MM.1S (cell line): Measurements from ENCODE around the gene SPTBN2.

Experiments used
- DNase-seq: peaks from one replicate; pipeline ENCODE4 v3.0.0-alpha.2; 2015
- H2AFZ ChIP-seq: fragments of 300-600 bp; sonication (generic); 2 replicates; pipeline ENCODE4 v1.6.0; 2016; ENCODE audit warnings: antibody characterized with exemption, low read length
- H3F3A ChIP-seq: fragments of 300-600 bp; sonication (generic); 2 replicates; pipeline ENCODE4 v1.6.1; 2016; ENCODE audit warnings: mild to moderate bottlenecking, antibody characterized with exemption, low read length, moderate library complexity, mixed read lengths; ENCODE audit not compliant: insufficient read depth
- H3K27ac ChIP-seq: fragments of 300-600 bp; sonication (generic); 2 replicates; pipeline ENCODE4 v1.5.1; 2016; ENCODE audit warnings: mild to moderate bottlenecking, low read length
- H3K27me3 ChIP-seq: fragments of 300-600 bp; sonication (generic); replicated peaks from 2 replicates; pipeline ENCODE4 v1.6.0; 2016; ENCODE audit warnings: low read length; ENCODE audit not compliant: insufficient read depth
- H3K36me3 ChIP-seq: fragments of 300-600 bp; sonication (generic); replicated peaks from 2 replicates; pipeline ENCODE4 v1.6.1; 2016; ENCODE audit warnings: mild to moderate bottlenecking, low read length, mixed read lengths; ENCODE audit not compliant: insufficient read depth
- H3K4me1 ChIP-seq: fragments of 300-600 bp; sonication (generic); 2 replicates; pipeline ENCODE4 v1.6.1; 2016; ENCODE audit warnings: low read length, mixed read lengths
- H3K4me2 ChIP-seq: fragments of 300-600 bp; sonication (generic); 2 replicates; pipeline ENCODE4 v1.6.0; 2016; ENCODE audit warnings: low read depth, low read length
- H3K4me3 ChIP-seq: fragments of 300-600 bp; sonication (generic); 2 replicates; pipeline ENCODE4 v1.5.1; 2016; ENCODE audit warnings: low read length, mixed read lengths
- H3K79me2 ChIP-seq: fragments of 300-600 bp; sonication (generic); 2 replicates; pipeline ENCODE4 v1.6.1; 2016; ENCODE audit warnings: mixed run types, low read length, mixed read lengths
- H3K9ac ChIP-seq: fragments of 300-600 bp; sonication (generic); 2 replicates; pipeline ENCODE4 v1.6.1; 2016; ENCODE audit warnings: low read length, mixed read lengths
- H3K9me2 ChIP-seq: fragments of 300-600 bp; sonication (generic); replicated peaks from 2 replicates; pipeline ENCODE4 v1.6.1; 2016; ENCODE audit warnings: mild to moderate bottlenecking, low read length, mixed read lengths; ENCODE audit not compliant: insufficient read depth
- H3K9me3 ChIP-seq: fragments of 300-600 bp; sonication (generic); replicated peaks from 2 replicates; pipeline ENCODE4 v1.6.1; 2016; ENCODE audit warnings: mild to moderate bottlenecking, low read length, mixed read lengths; ENCODE audit not compliant: insufficient read depth
- H4K20me1 ChIP-seq: fragments of 300-600 bp; sonication (generic); 2 replicates; pipeline ENCODE4 v1.6.1; 2016; ENCODE audit warnings: mild to moderate bottlenecking, low read length, moderate library complexity, mixed read lengths; ENCODE audit not compliant: insufficient read depth
- CTCF ChIP-seq: fragments of 300-600 bp; sonication (generic); IDR thresholded peaks from 2 replicates; pipeline ENCODE4 v1.5.1; 2016; ENCODE audit warnings: antibody characterized with exemption, low read length, mixed read lengths
- EZH2 ChIP-seq: fragments of 300-600 bp; sonication (generic); optimal IDR thresholded peaks from 2 replicates; pipeline ENCODE3; 2017; ENCODE audit warnings: low read depth, mild to moderate bottlenecking, antibody characterized with exemption, low read length, mixed read lengths
- EZH2phosphoT487 ChIP-seq: fragments of 300-600 bp; sonication (generic); IDR thresholded peaks from 2 replicates; pipeline ENCODE4 v1.6.1; 2018; ENCODE audit warnings: antibody characterized with exemption, low read length

Gene SPTBN2

GRCh38 chr11:66700337-66700736 lies 28.7 kb downstream of the SPTBN2 start:
- DNase-seq, result no peak
- no peaks in the 10 kb centered on the region for H3K4me1 ChIP-seq
- no peaks in the 10 kb centered on the region for H3K27me3 ChIP-seq
- no peaks in the 10 kb centered on the region for H3K9me2 ChIP-seq
- H3K4me3 ChIP-seq, result no peak overlapping the region
- no peaks in the 10 kb centered on the region for H3K36me3 ChIP-seq
- TF ChIP-seq CTCF, result no peak
- TF ChIP-seq EZH2, result no peak
- TF ChIP-seq EZH2phosphoT487, result no peak
- no peak overlapping the region for H3K27ac ChIP-seq
- H3K79me2 ChIP-seq, result no peaks in the 10 kb centered on the region
- no peak overlapping the region for H3K9ac ChIP-seq
- no peaks in the 10 kb centered on the region for H4K20me1 ChIP-seq
- no peak overlapping the region for H3K4me2 ChIP-seq
- no peaks in the 10 kb centered on the region for H3F3A ChIP-seq
- no peak overlapping the region for H2AFZ ChIP-seq
- no peaks in the 10 kb centered on the region for H3K9me3 ChIP-seq

- Histone ChIP-seq H3K27me3 (no peaks in the 10 kb centered on the region), H3K79me2 (no peaks in the 10 kb centered on the region), H3K4me3 (no peak overlapping the region), H4K20me1 (no peaks in the 10 kb centered on the region), H3K4me1 (no peaks in the 10 kb centered on the region), H3K4me2 (no peak overlapping the region), H3K9me3 (no peaks in the 10 kb centered on the region), H3K9ac (no peak overlapping the region), H3K9me2 (no peaks in the 10 kb centered on the region), H3K27ac (no peak overlapping the region), H3F3A (no peaks in the 10 kb centered on the region), H2AFZ (no peak overlapping the region), H3K36me3 (no peaks in the 10 kb centered on the region)
- no peak for DNase-seq
- no peak for TF ChIP-seq CTCF
- no peak for TF ChIP-seq EZH2phosphoT487
- no peak for TF ChIP-seq EZH2
These were observed 30.5 kb downstream of the SPTBN2 start for GRCh38 chr11:66698491-66698890.

- Histone ChIP-seq H3K27me3 (no peaks in the 10 kb centered on the region), H3K9ac (no peak overlapping the region), H2AFZ (no peak overlapping the region), H3K4me2 (no peak overlapping the region), H4K20me1 (no peaks in the 10 kb centered on the region), H3K4me1 (no peaks in the 10 kb centered on the region), H3K4me3 (no peak overlapping the region), H3F3A (no peaks in the 10 kb centered on the region), H3K9me2 (no peaks in the 10 kb centered on the region), H3K27ac (no peak overlapping the region), H3K79me2 (no peaks in the 10 kb centered on the region), H3K9me3 (no peaks in the 10 kb centered on the region), H3K36me3 (no peaks in the 10 kb centered on the region)
- TF ChIP-seq EZH2 (no peak), CTCF (no peak), EZH2phosphoT487 (no peak)
- DNase-seq, result no peak
These were observed 31.0 kb downstream of the SPTBN2 start for GRCh38 chr11:66697988-66698387.

- Histone ChIP-seq H3K4me2 (no peak overlapping the region), H4K20me1 (no peaks in the 10 kb centered on the region), H3K27ac (no peak overlapping the region), H2AFZ (no peak overlapping the region), H3K4me1 (no peaks in the 10 kb centered on the region), H3K36me3 (no peaks in the 10 kb centered on the region), H3K9me3 (no peaks in the 10 kb centered on the region), H3K79me2 (no peaks in the 10 kb centered on the region), H3K9me2 (no peaks in the 10 kb centered on the region), H3K9ac (no peak overlapping the region), H3F3A (no peaks in the 10 kb centered on the region), H3K4me3 (no peak overlapping the region), H3K27me3 (no peaks in the 10 kb centered on the region)
- no peak for DNase-seq
- TF ChIP-seq EZH2phosphoT487, result no peak
- TF ChIP-seq EZH2, result no peak
- TF ChIP-seq CTCF, result no peak
These were observed 32.9 kb downstream of the SPTBN2 start for GRCh38 chr11:66696146-66696545.
